IPS-20b (cell line): ENCODE data around the gene UNC79.

Source experiments
- H3K27ac ChIP-seq: one replicate; pipeline ENCODE4 v1.5.1; 2013; ENCODE audit warnings: low read length
- H3K27me3 ChIP-seq: 2 replicates; pipeline ENCODE4 v1.6.1; 2013; ENCODE audit warnings: mild to moderate bottlenecking, low read length, inconsistent platforms; ENCODE audit not compliant: insufficient read depth
- H3K36me3 ChIP-seq: 2 replicates; pipeline ENCODE4 v1.6.1; 2013; ENCODE audit warnings: low read depth, mild to moderate bottlenecking, inconsistent platforms, low read length, moderate library complexity; ENCODE audit not compliant: insufficient read depth
- H3K4me1 ChIP-seq: 2 replicates; pipeline ENCODE4 v1.6.1; 2013; ENCODE audit warnings: mild to moderate bottlenecking, control low read depth, inconsistent platforms, low read length, moderate library complexity; ENCODE audit not compliant: insufficient read depth
- H3K4me3 ChIP-seq: 2 replicates; pipeline ENCODE4 v1.5.1; 2013; ENCODE audit warnings: mild to moderate bottlenecking, low read length, inconsistent platforms
- H3K9ac ChIP-seq: 2 replicates; pipeline ENCODE4 v1.6.1; 2013; ENCODE audit warnings: low read depth, mild to moderate bottlenecking, inconsistent platforms, low read length, moderate library complexity
- H3K9me3 ChIP-seq: 2 replicates; pipeline ENCODE4 v1.6.1; 2013; ENCODE audit warnings: mild to moderate bottlenecking, low read depth, low read length, inconsistent platforms; ENCODE audit not compliant: insufficient read depth

The UNC79 gene

GRCh38 chr14:93712838-93713724, 282.3 kb downstream of the UNC79 start:
- Histone ChIP-seq H3K27me3 (no peaks in the 10 kb centered on the region), H3K4me1 (peaks cover 11% of the 10 kb centered on the region; the same call in 1 of the 2 replicates), H3K27ac (no peak overlapping the region), H3K9ac (no peak overlapping the region), H3K4me3 (no peak overlapping the region), H3K9me3 (no peaks in the 10 kb centered on the region), H3K36me3 (no peaks in the 10 kb centered on the region)

- H3K27ac ChIP-seq, result no peak overlapping the region
- H3K4me3 ChIP-seq, result no peak overlapping the region
- H3K36me3 ChIP-seq, result no peaks in the 10 kb centered on the region
- H3K27me3 ChIP-seq, result no peaks in the 10 kb centered on the region
- peaks cover 11% of the 10 kb centered on the region; the same call in 1 of the 2 replicates for H3K4me1 ChIP-seq
- H3K9me3 ChIP-seq, result no peaks in the 10 kb centered on the region
- no peak overlapping the region for H3K9ac ChIP-seq
Observed at GRCh38 chr14:93713726-93714405, 283.1 kb downstream of the UNC79 start.

GRCh38 chr14:93714605-93715004, 283.9 kb downstream of the UNC79 start:
- H3K9ac ChIP-seq, result no peak overlapping the region
- no peaks in the 10 kb centered on the region for H3K36me3 ChIP-seq
- H3K9me3 ChIP-seq, result no peaks in the 10 kb centered on the region
- H3K27me3 ChIP-seq, result no peaks in the 10 kb centered on the region
- H3K4me3 ChIP-seq, result no peak overlapping the region
- no peak overlapping the region for H3K27ac ChIP-seq
- H3K4me1 ChIP-seq, result peaks cover 9% of the 10 kb centered on the region; the same call in 1 of the 2 replicates

GRCh38 chr14:93715279-93715927, 284.7 kb downstream of the UNC79 start:
- H3K27me3 ChIP-seq, result no peaks in the 10 kb centered on the region
- no peak overlapping the region for H3K27ac ChIP-seq
- no peaks in the 10 kb centered on the region for H3K36me3 ChIP-seq
- H3K9me3 ChIP-seq, result no peaks in the 10 kb centered on the region
- no peak overlapping the region for H3K4me3 ChIP-seq
- H3K9ac ChIP-seq, result no peak overlapping the region
- H3K4me1 ChIP-seq, result peaks cover 9% of the 10 kb centered on the region; the same call in 1 of the 2 replicates

GRCh38 chr14:93716002-93716745, 285.4 kb downstream of the UNC79 start:
- no peaks in the 10 kb centered on the region for H3K27me3 ChIP-seq

GRCh38 chr14:93716746-93717667, 286.3 kb downstream of the UNC79 start:
- H3K4me1 ChIP-seq, result peaks cover 9% of the 10 kb centered on the region; the same call in 1 of the 2 replicates
- H3K4me3 ChIP-seq, result no peak overlapping the region
- no peak overlapping the region for H3K9ac ChIP-seq
- H3K27ac ChIP-seq, result no peak overlapping the region
- H3K9me3 ChIP-seq, result no peaks in the 10 kb centered on the region
- H3K36me3 ChIP-seq, result no peaks in the 10 kb centered on the region
- no peaks in the 10 kb centered on the region for H3K27me3 ChIP-seq

More at GRCh38 chr14:93716002-93716745, 285.4 kb downstream of the UNC79 start:
- H3K36me3 ChIP-seq, result no peaks in the 10 kb centered on the region
- H3K4me1 ChIP-seq, result peaks cover 9% of the 10 kb centered on the region; the same call in 1 of the 2 replicates
- H3K9me3 ChIP-seq, result no peaks in the 10 kb centered on the region
- no peak overlapping the region for H3K4me3 ChIP-seq
- no peak overlapping the region for H3K9ac ChIP-seq
- H3K27ac ChIP-seq, result no peak overlapping the region

GRCh38 chr14:93717668-93718320, 287.1 kb downstream of the UNC79 start:
- H3K4me1 ChIP-seq, result peaks cover 2% of the 10 kb centered on the region; the same call in 1 of the 2 replicates
- no peak overlapping the region for H3K27ac ChIP-seq
- no peaks in the 10 kb centered on the region for H3K9me3 ChIP-seq
- H3K9ac ChIP-seq, result no peak overlapping the region
- H3K36me3 ChIP-seq, result no peaks in the 10 kb centered on the region
- no peak overlapping the region for H3K4me3 ChIP-seq
- no peaks in the 10 kb centered on the region for H3K27me3 ChIP-seq

GRCh38 chr14:93719256-93719655, 288.5 kb downstream of the UNC79 start:
- no peaks in the 10 kb centered on the region for H3K4me1 ChIP-seq
- H3K9me3 ChIP-seq, result no peaks in the 10 kb centered on the region
- H3K9ac ChIP-seq, result no peak overlapping the region
- no peaks in the 10 kb centered on the region for H3K27me3 ChIP-seq
- H3K4me3 ChIP-seq, result no peak overlapping the region
- H3K27ac ChIP-seq, result no peak overlapping the region
- H3K36me3 ChIP-seq, result no peaks in the 10 kb centered on the region

GRCh38 chr14:93720076-93720815, 289.5 kb downstream of the UNC79 start:
- Histone ChIP-seq H3K4me3 (no peak overlapping the region), H3K9me3 (no peaks in the 10 kb centered on the region), H3K9ac (no peak overlapping the region), H3K27ac (no peak overlapping the region), H3K4me1 (no peaks in the 10 kb centered on the region), H3K27me3 (no peaks in the 10 kb centered on the region), H3K36me3 (no peaks in the 10 kb centered on the region)
